Thoracic aorta (tissue), 2 donors: Measurements from ENCODE around the gene ATG4D. TPM values are rescaled to one million over a fixed set of nuclear protein-coding genes. Genes with fewer than 3 reads are reported as not detected.

Source experiments
- ATAC-seq: fragments of 150-250 bp; one replicate; pipeline ENCODE4 v1.8.0; 2017; ENCODE audit warnings: low read depth; ENCODE audit not compliant: insufficient number of reproducible peaks, low FRiP score
- DNase-seq: peaks from one replicate; pipeline ENCODE4 v3.0.0-alpha.2; 2020; ENCODE audit warnings: low spot score
- H3K27ac ChIP-seq, 2 donors: fragments of 200-600 bp; sonication (generic); 1 replicate in 1 of 2; 2 replicates in 1 of 2; pipeline ENCODE4 v1.5.1; 2016; ENCODE audit warnings: mild to moderate bottlenecking in 2 of 2, moderate library complexity in 2 of 2
- H3K27me3 ChIP-seq: fragments of 200-600 bp; sonication (generic); replicated peaks from 2 replicates; pipeline ENCODE4 v1.6.0; 2016; ENCODE audit warnings: mild to moderate bottlenecking; ENCODE audit not compliant: insufficient read depth
- H3K36me3 ChIP-seq: fragments of 200-600 bp; sonication (generic); one replicate; pipeline ENCODE4 v1.5.1; 2016
- H3K4me1 ChIP-seq, 2 donors: fragments of 200-600 bp; sonication (generic); 1 replicate in 1 of 2; 2 replicates in 1 of 2; pipeline versions ENCODE4 v1.5.1 to v1.6.0; 2016; ENCODE audit warnings: low read depth in 2 of 2, mild to moderate bottlenecking in 1 of 2; ENCODE audit not compliant: control insufficient read depth in 1 of 2
- H3K4me3 ChIP-seq: fragments of 200-600 bp; sonication (generic); 2 replicates; pipeline ENCODE4 v1.5.1; 2016; ENCODE audit warnings: mild to moderate bottlenecking
- H3K9me3 ChIP-seq: fragments of 200-600 bp; sonication (generic); 2 replicates; pipeline ENCODE4 v1.5.1; 2016
- CTCF ChIP-seq: fragments of 200-600 bp; sonication (generic); IDR thresholded peaks from one replicate; pipeline ENCODE4 v1.5.1; 2019; ENCODE audit warnings: antibody characterized with exemption
- total RNA-seq, 2 donors: library from RNA; depleted of rRNA; stranded (reverse); fragments of >200 nt; gene quantifications; one replicate each; pipeline versions ENCODE4 v1.1.0 to v1.2.3, GENCODE V29; 2016

ATG4D gene
- total RNA-seq, 2 donors from 2014 or later: 17.1 to 30.5 TPM

GRCh38 chr19:10543059-10543419 is 665 bp upstream of the ATG4D start:
- Histone ChIP-seq H3K27me3 (no peaks in the 10 kb centered on the region), H3K9me3 (no peaks in the 10 kb centered on the region), H3K27ac (no peak overlapping the region), H3K36me3 (peaks cover 5% of the 10 kb centered on the region), H3K4me1 (peaks cover 12 to 18% of the 10 kb centered on the region in 2 donors), H3K4me3 (peak overlapping the region; percentile 98)
- DNase-seq (no peak), ATAC-seq (no peak)
- TF ChIP-seq CTCF: no peak

DNA sequence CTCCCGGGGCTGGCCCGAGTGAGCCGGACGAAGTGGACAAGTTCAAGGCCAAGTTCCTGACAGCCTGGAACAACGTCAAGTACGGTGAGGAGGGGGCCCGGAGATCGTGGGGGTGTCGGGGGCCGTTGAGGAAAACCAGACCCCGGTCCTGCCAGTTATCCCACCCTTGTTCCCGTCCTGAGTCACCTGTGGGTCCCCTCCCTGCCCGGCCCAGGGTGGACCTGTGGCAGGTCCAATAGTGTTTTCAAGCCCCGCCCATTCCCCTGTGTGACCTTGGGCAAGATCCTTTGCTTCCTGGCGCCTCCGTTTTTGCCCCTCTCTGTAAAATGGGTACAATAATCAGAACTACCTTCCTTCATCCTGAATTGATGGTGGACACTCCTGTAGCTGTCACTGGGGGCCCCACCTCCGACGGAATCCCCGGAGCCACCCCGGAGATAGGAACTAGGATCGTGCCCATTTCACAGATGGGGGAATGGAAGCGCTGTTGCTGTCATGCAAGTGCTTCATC is 593 bp downstream of the ATG4D start:
- H3K27ac ChIP-seq: peak overlapping the region; percentile 81 to 82
- H3K4me1 ChIP-seq: peaks cover 12 to 18% of the 10 kb centered on the region in 2 donors
- no peak for TF ChIP-seq CTCF
- peak overlapping the region; percentile 98 for H3K4me3 ChIP-seq
- peaks cover 11% of the 10 kb centered on the region for H3K36me3 ChIP-seq
- H3K27me3 ChIP-seq: no peaks in the 10 kb centered on the region
- no peak for ATAC-seq
- no peaks in the 10 kb centered on the region for H3K9me3 ChIP-seq
- no peak for DNase-seq

- Histone ChIP-seq H3K27ac (peak overlapping the region in 1 of 2 donors; percentile 81), H3K36me3 (peaks cover 15% of the 10 kb centered on the region), H3K4me1 (peaks cover 12 to 18% of the 10 kb centered on the region in 2 donors), H3K9me3 (no peaks in the 10 kb centered on the region), H3K27me3 (no peaks in the 10 kb centered on the region), H3K4me3 (peak overlapping the region; percentile 98)
- no peak for DNase-seq
- TF ChIP-seq CTCF: no peak
- ATAC-seq: no peak
Observed at GRCh38 chr19:10544753-10545251, 1.1 kb downstream of the ATG4D start.

DNA sequence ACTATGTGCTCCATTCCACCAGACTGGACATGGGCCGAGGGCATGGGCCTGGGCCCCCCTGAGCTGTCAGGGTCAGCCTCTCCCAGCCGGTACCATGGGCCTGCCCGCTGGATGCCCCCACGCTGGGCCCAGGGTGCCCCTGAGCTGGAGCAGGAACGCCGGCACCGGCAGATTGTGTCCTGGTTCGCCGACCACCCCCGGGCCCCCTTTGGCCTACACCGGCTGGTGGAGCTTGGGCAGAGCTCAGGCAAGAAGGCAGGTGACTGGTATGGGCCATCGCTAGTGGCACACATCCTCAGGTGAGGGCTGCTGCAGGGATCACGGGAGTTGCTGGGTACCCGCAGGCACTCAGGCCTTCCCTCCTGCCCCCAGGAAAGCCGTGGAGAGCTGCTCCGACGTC is 3.1 kb downstream of the ATG4D start:
- TF ChIP-seq CTCF: no peak
- Histone ChIP-seq H3K27me3 (no peaks in the 10 kb centered on the region), H3K9me3 (no peaks in the 10 kb centered on the region), H3K36me3 (peaks cover 25% of the 10 kb centered on the region), H3K27ac (no peak overlapping the region), H3K4me1 (peaks cover 12 to 18% of the 10 kb centered on the region in 2 donors), H3K4me3 (no peak overlapping the region)
- ATAC-seq: no peak
- DNase-seq: no peak

DNA sequence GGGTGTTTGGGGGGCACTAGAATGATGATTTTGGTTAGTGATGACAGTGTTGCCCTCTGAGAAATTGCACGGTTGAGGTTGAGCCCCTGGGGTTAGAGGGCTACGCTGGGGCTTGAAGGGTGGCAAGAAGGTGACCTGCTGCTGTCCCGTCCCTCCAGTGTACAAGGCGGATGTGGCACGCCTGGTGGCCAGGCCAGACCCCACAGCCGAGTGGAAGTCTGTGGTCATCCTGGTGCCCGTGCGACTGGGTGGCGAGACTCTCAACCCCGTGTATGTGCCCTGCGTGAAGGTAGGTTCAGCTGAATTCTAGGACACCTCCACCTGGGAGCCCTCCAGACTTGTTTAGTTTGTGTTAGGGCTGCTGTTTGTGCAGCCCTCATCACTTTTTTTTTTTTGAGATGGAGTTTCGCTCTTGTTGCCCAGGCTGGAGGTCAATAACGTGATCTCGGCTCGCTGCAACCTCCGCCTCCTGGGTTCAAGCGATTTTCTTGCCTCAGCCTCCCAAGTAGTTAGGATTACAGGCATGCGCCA is 5.1 kb downstream of the ATG4D start:
- Histone ChIP-seq H3K9me3 (no peaks in the 10 kb centered on the region), H3K27ac (no peak overlapping the region), H3K27me3 (no peaks in the 10 kb centered on the region), H3K4me3 (no peak overlapping the region), H3K36me3 (peaks cover 37% of the 10 kb centered on the region), H3K4me1 (peaks cover 9 to 13% of the 10 kb centered on the region in 2 donors)
- no peak for TF ChIP-seq CTCF
- DNase-seq: no peak
- no peak for ATAC-seq
